Neutrophil (primary cell): Measurements from ENCODE around the gene ZNF710.
A peak's percentile ranks its signal among the peaks of the same experiment; 100 is the strongest.

Source experiments
- H3K27ac ChIP-seq: fragments of 200-600 bp; sonication (generic); 2 replicates; pipeline ENCODE4 v1.5.1; 2016; ENCODE audit warnings: mild to moderate bottlenecking, moderate library complexity
- H3K27me3 ChIP-seq: fragments of 200-600 bp; sonication (generic); 2 replicates; pipeline ENCODE4 v1.6.0; 2016; ENCODE audit warnings: mild to moderate bottlenecking
- H3K36me3 ChIP-seq: fragments of 200-600 bp; sonication (generic); 2 replicates; pipeline ENCODE4 v1.5.1; 2017
- H3K4me1 ChIP-seq, 2 experiments: fragments of 200-600 bp in 1 of 2; sonication (generic) in 1 of 2; 1 replicate in 1 of 2; 2 replicates in 1 of 2; pipeline versions ENCODE4 v1.5.1 to v1.6.1; 2013 to 2016; ENCODE audit warnings: low read depth in 1 of 2, low read length in 1 of 2, mild to moderate bottlenecking in 1 of 2, moderate library complexity in 1 of 2; ENCODE audit not compliant: control insufficient read depth in 1 of 2, insufficient read depth in 1 of 2
- H3K4me3 ChIP-seq, 2 experiments: fragments of 200-600 bp in 1 of 2; sonication (generic) in 1 of 2; 1 replicate in 1 of 2; 2 replicates in 1 of 2; pipeline ENCODE4 v1.5.1; 2013 to 2016; ENCODE audit warnings: low read depth in 1 of 2, low read length in 1 of 2, mild to moderate bottlenecking in 1 of 2, moderate library complexity in 1 of 2
- H3K9me3 ChIP-seq: fragments of 200-600 bp; sonication (generic); 2 replicates; pipeline ENCODE4 v1.5.1; 2016
- TF ChIP-seq, protein P1 (sequence below): fragments of 200-600 bp; sonication (generic); IDR thresholded peaks from 2 replicates; pipeline ENCODE4 v1.5.1; 2016; ENCODE audit warnings: antibody characterized with exemption

The ZNF710 gene

DNA sequence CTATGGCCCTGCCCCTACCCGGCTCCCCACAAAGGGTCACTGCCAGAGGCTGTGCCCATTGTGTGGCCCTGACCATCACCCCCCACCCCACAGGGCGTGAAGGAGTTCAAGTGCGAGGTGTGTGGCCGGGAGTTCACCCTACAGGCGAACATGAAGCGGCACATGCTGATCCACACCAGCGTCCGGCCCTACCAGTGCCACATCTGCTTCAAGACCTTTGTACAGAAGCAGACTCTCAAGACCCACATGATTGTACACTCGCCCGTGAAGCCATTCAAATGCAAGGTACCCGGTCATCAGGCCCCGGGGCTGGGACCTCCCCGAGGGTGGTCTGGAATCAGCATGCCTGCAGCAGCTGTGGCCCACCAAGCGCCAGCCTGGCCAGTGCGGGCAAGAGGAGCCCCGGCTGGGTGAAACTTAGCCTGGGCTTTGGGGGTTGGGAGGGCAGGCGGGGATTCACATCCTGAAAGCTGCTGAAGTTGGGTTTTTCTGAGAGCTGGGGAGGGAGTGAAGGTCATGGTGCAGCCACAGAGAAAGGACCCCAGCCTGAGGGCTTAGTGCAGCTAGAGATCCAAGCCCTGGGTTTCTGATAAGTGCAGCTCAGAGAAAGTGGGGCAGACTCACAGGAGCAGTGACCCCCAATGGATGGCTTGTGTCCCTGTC is 72.0 kb downstream of the ZNF710 start:
- Histone ChIP-seq H3K4me1 (peaks cover 22 to 23% of the 10 kb centered on the region in 2 experiments), H3K27ac (no peak overlapping the region), H3K27me3 (no peaks in the 10 kb centered on the region), H3K36me3 (peaks cover 58% of the 10 kb centered on the region), H3K4me3 (no peak overlapping the region), H3K9me3 (no peaks in the 10 kb centered on the region)
- TF ChIP-seq, protein P1, sequence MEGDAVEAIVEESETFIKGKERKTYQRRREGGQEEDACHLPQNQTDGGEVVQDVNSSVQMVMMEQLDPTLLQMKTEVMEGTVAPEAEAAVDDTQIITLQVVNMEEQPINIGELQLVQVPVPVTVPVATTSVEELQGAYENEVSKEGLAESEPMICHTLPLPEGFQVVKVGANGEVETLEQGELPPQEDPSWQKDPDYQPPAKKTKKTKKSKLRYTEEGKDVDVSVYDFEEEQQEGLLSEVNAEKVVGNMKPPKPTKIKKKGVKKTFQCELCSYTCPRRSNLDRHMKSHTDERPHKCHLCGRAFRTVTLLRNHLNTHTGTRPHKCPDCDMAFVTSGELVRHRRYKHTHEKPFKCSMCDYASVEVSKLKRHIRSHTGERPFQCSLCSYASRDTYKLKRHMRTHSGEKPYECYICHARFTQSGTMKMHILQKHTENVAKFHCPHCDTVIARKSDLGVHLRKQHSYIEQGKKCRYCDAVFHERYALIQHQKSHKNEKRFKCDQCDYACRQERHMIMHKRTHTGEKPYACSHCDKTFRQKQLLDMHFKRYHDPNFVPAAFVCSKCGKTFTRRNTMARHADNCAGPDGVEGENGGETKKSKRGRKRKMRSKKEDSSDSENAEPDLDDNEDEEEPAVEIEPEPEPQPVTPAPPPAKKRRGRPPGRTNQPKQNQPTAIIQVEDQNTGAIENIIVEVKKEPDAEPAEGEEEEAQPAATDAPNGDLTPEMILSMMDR, result no peak

DNA sequence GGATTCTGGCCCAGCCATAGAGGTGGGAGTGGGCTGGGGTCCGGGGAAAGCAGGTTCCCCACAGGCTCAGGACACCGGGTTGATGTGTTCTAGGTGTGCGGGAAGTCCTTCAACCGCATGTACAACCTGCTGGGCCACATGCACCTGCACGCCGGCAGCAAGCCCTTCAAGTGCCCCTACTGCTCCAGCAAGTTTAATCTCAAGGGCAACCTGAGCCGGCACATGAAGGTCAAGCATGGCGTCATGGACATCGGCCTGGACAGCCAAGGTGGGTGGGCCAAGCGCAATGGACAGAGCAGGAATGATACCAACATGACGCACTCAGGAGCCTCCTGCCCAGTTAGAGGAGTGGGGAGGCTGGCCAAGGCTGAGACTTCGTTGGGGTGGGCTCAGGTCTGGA is 72.9 kb downstream of the ZNF710 start:
- H3K4me3 ChIP-seq, result no peak overlapping the region
- H3K9me3 ChIP-seq, result no peaks in the 10 kb centered on the region
- H3K27ac ChIP-seq, result no peak overlapping the region
- peaks cover 59% of the 10 kb centered on the region for H3K36me3 ChIP-seq
- H3K27me3 ChIP-seq, result no peaks in the 10 kb centered on the region
- H3K4me1 ChIP-seq, result peaks cover 22 to 23% of the 10 kb centered on the region in 2 experiments
- TF ChIP-seq, protein P1, result no peak

DNA sequence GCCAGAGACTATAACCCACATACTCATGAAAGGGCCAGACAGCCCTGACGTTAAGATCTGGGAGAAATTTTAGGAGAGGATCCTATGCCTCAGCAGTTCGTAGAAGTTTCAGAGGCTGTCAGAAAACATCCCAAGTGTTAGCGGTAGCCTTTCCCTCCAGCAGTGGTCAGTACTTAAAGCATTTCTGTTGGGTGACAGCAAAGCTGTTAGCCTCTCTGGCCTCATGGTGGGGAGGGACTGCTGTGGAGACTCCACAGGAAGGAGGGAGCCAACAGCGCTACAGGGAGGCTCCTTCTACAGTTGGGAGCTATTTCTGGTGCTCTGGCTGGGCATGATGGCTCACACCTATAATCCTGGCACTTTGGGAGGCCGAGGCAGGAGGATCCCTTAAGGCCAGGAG is 73.8 kb downstream of the ZNF710 start:
- Histone ChIP-seq H3K27me3 (no peaks in the 10 kb centered on the region), H3K27ac (peak overlapping the region; percentile 30), H3K36me3 (peaks cover 68% of the 10 kb centered on the region), H3K4me1 (peaks cover 15% of the 10 kb centered on the region in 2 experiments), H3K4me3 (no peak overlapping the region), H3K9me3 (no peaks in the 10 kb centered on the region)
- TF ChIP-seq, protein P1, result no peak

DNA sequence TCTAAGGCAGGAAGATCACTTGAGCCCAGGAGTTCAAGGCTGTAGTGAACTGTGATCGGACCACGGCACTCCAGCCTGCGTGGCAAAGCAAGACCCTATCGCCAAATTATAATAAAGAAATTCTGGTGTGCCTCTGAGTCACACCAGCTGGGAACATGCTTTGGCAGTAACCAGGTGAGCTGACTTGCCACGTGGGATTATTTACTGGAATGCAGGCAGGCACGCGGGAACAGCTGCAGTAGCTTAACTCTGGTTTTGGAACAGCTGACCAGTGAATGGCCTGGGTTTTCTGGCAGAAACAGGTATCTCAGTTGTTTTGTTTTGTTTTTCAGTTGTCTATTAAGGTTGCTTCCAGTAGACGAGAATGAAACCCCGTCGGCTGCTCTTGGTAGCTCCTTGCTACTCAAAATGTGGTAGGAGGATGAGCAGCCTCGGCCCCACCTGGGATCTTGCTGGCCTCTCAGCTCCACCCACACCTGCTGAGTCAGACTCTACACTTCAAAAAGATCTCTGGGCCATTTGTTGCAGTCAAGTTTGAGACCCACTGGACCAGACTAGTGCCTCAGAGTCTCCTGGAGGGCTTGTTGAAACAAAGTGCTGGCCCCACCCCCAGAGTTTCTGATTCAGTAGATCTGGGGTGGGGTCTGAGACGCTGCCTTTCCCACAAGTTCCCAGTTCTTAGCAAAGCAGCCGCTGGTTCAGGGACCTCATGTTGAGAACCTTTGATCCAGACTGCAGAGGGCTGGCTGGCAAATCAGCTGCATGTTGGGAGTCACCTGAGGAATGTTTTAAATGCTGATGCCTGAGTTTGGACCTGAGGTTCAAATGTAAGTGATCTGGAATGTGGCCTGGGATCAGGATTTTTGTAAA is 74.5 kb downstream of the ZNF710 start:
- Histone ChIP-seq H3K4me3 (no peak overlapping the region), H3K27ac (peak overlapping the region; percentile 30), H3K27me3 (no peaks in the 10 kb centered on the region), H3K9me3 (no peaks in the 10 kb centered on the region), H3K4me1 (peaks cover 8% of the 10 kb centered on the region in 2 experiments), H3K36me3 (peaks cover 75% of the 10 kb centered on the region)
- TF ChIP-seq, protein P1, result no peak

GRCh38 chr15:90076716-90077115 is 75.6 kb downstream of the ZNF710 start:
- H3K9me3 ChIP-seq, result no peaks in the 10 kb centered on the region
- TF ChIP-seq, protein P1, result no peak
- H3K4me3 ChIP-seq, result no peak overlapping the region
- no peak overlapping the region for H3K27ac ChIP-seq
- no peaks in the 10 kb centered on the region for H3K27me3 ChIP-seq
- no peaks in the 10 kb centered on the region for H3K4me1 ChIP-seq
- peaks cover 86% of the 10 kb centered on the region for H3K36me3 ChIP-seq
